H9 (cell line): ENCODE measurements around the gene NSMF. TPM values are rescaled to one million over a fixed set of nuclear protein-coding genes. Genes with fewer than 3 reads are reported as not detected.

ENCODE experiments used
- DNase-seq: peaks from one replicate; pipeline ENCODE4 v3.0.0-alpha.2; 2017
- H2AFZ ChIP-seq: one replicate; pipeline ENCODE4 v1.6.1; 2013; ENCODE audit warnings: mild to moderate bottlenecking, low read length, control low read depth, moderate library complexity
- H2AK5ac ChIP-seq: 2 replicates; pipeline ENCODE4 v1.6.1; 2013; ENCODE audit warnings: low read length, control low read depth, mixed read lengths; ENCODE audit not compliant: insufficient read length
- H2BK120ac ChIP-seq: one replicate; pipeline ENCODE4 v1.6.1; 2013; ENCODE audit warnings: low read depth, mild to moderate bottlenecking, low read length, control low read depth, inconsistent platforms; ENCODE audit not compliant: poor library complexity, severe bottlenecking
- H2BK12ac ChIP-seq: 2 replicates; pipeline ENCODE4 v1.6.1; 2013; ENCODE audit warnings: low read length, control low read depth, mixed read lengths, low read depth; ENCODE audit not compliant: insufficient read length
- H2BK15ac ChIP-seq: 2 replicates; pipeline ENCODE4 v1.6.1; 2013; ENCODE audit warnings: low read depth, low read length, control low read depth
- H2BK20ac ChIP-seq: one replicate; pipeline ENCODE4 v1.6.1; 2013; ENCODE audit warnings: low read depth, mild to moderate bottlenecking, low read length, control low read depth, inconsistent platforms; ENCODE audit not compliant: poor library complexity, severe bottlenecking
- H2BK5ac ChIP-seq: 2 replicates; pipeline ENCODE4 v1.6.1; 2013; ENCODE audit warnings: low read length, control low read depth, mixed read lengths; ENCODE audit not compliant: insufficient read length
- H3K14ac ChIP-seq: 2 replicates; pipeline ENCODE4 v1.6.1; 2013; ENCODE audit warnings: low read length, control low read depth; ENCODE audit not compliant: insufficient read depth
- H3K18ac ChIP-seq: 2 replicates; pipeline ENCODE4 v1.6.1; 2013; ENCODE audit warnings: low read depth, mild to moderate bottlenecking, mixed read lengths, low read length, control low read depth; ENCODE audit not compliant: insufficient read length
- H3K23ac ChIP-seq: 2 replicates; pipeline ENCODE4 v1.6.1; 2013; ENCODE audit warnings: low read length, control low read depth, mixed read lengths, low read depth; ENCODE audit not compliant: insufficient read length
- H3K23me2 ChIP-seq: 2 replicates; pipeline ENCODE4 v1.6.1; 2013; ENCODE audit warnings: low read depth, mild to moderate bottlenecking, mixed read lengths, low read length, control low read depth; ENCODE audit not compliant: insufficient read length, poor library complexity, severe bottlenecking
- H3K27ac ChIP-seq: 2 replicates; pipeline ENCODE4 v1.5.1; 2013; ENCODE audit warnings: low read length, control low read depth, mixed read lengths, low read depth; ENCODE audit not compliant: insufficient read length
- H3K27me3 ChIP-seq: 2 replicates; pipeline ENCODE4 v1.6.1; 2013; ENCODE audit warnings: low read length, control low read depth, inconsistent platforms; ENCODE audit not compliant: insufficient read depth
- H3K4ac ChIP-seq: 2 replicates; pipeline ENCODE4 v1.6.1; 2013; ENCODE audit warnings: low read depth, mild to moderate bottlenecking, control low read depth, inconsistent platforms, low read length, moderate library complexity
- H3K4me1 ChIP-seq: 2 replicates; pipeline ENCODE4 v1.6.1; 2013; ENCODE audit warnings: low read length, control low read depth, inconsistent platforms; ENCODE audit not compliant: insufficient read depth
- H3K4me2 ChIP-seq: 2 replicates; pipeline ENCODE4 v1.6.1; 2013; ENCODE audit warnings: low read length, control low read depth, mixed read lengths; ENCODE audit not compliant: insufficient read length, insufficient read depth
- H3K56ac ChIP-seq: 2 replicates; pipeline ENCODE4 v1.6.1; 2013; ENCODE audit warnings: low read depth, mild to moderate bottlenecking, mixed read lengths, low read length, control low read depth; ENCODE audit not compliant: insufficient read length
- H3K79me1 ChIP-seq: 2 replicates; pipeline ENCODE4 v1.6.1; 2013; ENCODE audit warnings: low read depth, mild to moderate bottlenecking, moderate library complexity, low read length, control low read depth, inconsistent platforms; ENCODE audit not compliant: insufficient read depth, poor library complexity, severe bottlenecking
- H3K79me2 ChIP-seq: 2 replicates; pipeline ENCODE4 v1.6.1; 2013; ENCODE audit warnings: low read length, control low read depth, inconsistent platforms; ENCODE audit not compliant: insufficient read depth
- H3K9ac ChIP-seq: 2 replicates; pipeline ENCODE4 v1.6.1; 2013; ENCODE audit warnings: low read length, control low read depth, mixed read lengths; ENCODE audit not compliant: insufficient read length; ENCODE audit errors: extremely low read depth
- H3K9me3 ChIP-seq: one replicate; pipeline ENCODE4 v1.6.1; 2013; ENCODE audit warnings: low read depth, low read length, inconsistent platforms; ENCODE audit not compliant: control insufficient read depth
- H3T11ph ChIP-seq: one replicate; pipeline ENCODE4 v1.6.1; 2013; ENCODE audit warnings: mild to moderate bottlenecking, low read length, control low read depth, inconsistent platforms
- H4K20me1 ChIP-seq: one replicate; pipeline ENCODE4 v1.6.1; 2013; ENCODE audit not compliant: control insufficient read depth, insufficient read length, insufficient read depth
- H4K5ac ChIP-seq: 2 replicates; pipeline ENCODE4 v1.6.1; 2013; ENCODE audit warnings: low read depth, mild to moderate bottlenecking, mixed read lengths, low read length, control low read depth; ENCODE audit not compliant: insufficient read length
- H4K8ac ChIP-seq: replicated peaks from 2 replicates; pipeline ENCODE4 v1.6.1; 2013; ENCODE audit warnings: low read length, control low read depth, mixed read lengths, low read depth; ENCODE audit not compliant: insufficient read length
- H4K91ac ChIP-seq: 2 replicates; pipeline ENCODE4 v1.6.1; 2013; ENCODE audit warnings: low read depth, mild to moderate bottlenecking, moderate library complexity, mixed read lengths, low read length, control low read depth; ENCODE audit not compliant: insufficient read length
- H3K27ac Mint-ChIP-seq, 3 experiments: 2 replicates in 2 of 3; 3 replicates in 1 of 3; pipeline ENCODE4 v1.8.0; 2020 to 2021; ENCODE audit warnings: mixed read lengths in 3 of 3, mild to moderate bottlenecking in 1 of 3, moderate library complexity in 1 of 3
- H3K27me3 Mint-ChIP-seq: 2 replicates; pipeline ENCODE4 v1.8.0; 2021; ENCODE audit warnings: low read depth, mild to moderate bottlenecking, moderate library complexity, mixed read lengths
- H3K36me3 Mint-ChIP-seq, 3 experiments: 2 replicates in 2 of 3; 3 replicates in 1 of 3; pipeline ENCODE4 v1.8.0; 2020 to 2021; ENCODE audit warnings: low read depth in 3 of 3, mixed read lengths in 3 of 3; ENCODE audit not compliant: insufficient read depth in 1 of 3
- H3K4me1 Mint-ChIP-seq, 2 experiments: 2 replicates each; pipeline ENCODE4 v1.8.0; 2020; ENCODE audit warnings: mixed read lengths in 2 of 2
- H3K4me3 Mint-ChIP-seq, 2 experiments: 2 replicates in 1 of 2; 3 replicates in 1 of 2; pipeline ENCODE4 v1.8.0; 2020 to 2021; ENCODE audit warnings: mild to moderate bottlenecking in 2 of 2, mixed read lengths in 2 of 2, moderate library complexity in 1 of 2
- H3K9me3 Mint-ChIP-seq, 2 experiments: 2 replicates in 1 of 2; 3 replicates in 1 of 2; pipeline ENCODE4 v1.8.0; 2020; ENCODE audit warnings: mild to moderate bottlenecking in 2 of 2, mixed read lengths in 2 of 2, moderate library complexity in 1 of 2
- CTCF ChIP-seq: fragments of 200-600 bp; sonication (generic); conservative IDR thresholded peaks from 3 replicates; pipeline ENCODE4 v1.8.0; 2021; ENCODE audit warnings: antibody characterized with exemption, mild to moderate bottlenecking
- WGBS: extraction: QIAGEN DNeasy Blood & Tissue Kit; methylation state at CpG from one replicate; pipeline ENCODE4 v1.1.7; 2013; ENCODE audit warnings: missing lambda C conversion rate, low lambda C conversion rate, mixed read lengths; ENCODE audit not compliant: insufficient read length; ENCODE audit errors: extremely low coverage; 5-methylcytosine and 5-hydroxymethylcytosine counted together
- total RNA-seq: library from RNA; stranded (reverse); gene quantifications from 2 replicates; pipeline ENCODE4 v1.2.1, GENCODE V29; 2021

The NSMF gene
- total RNA-seq, 1 experiment from 2014 or later = 46.3 TPM

GRCh38 chr9:137447722-137448601, 11.2 kb downstream of the NSMF start:
- Histone ChIP-seq H3K18ac (no peak overlapping the region), H3K23ac (no peak overlapping the region), H3K4me2 (no peak overlapping the region), H2BK15ac (no peak overlapping the region), H3K27me3 (no peaks in the 10 kb centered on the region), H3K23me2 (no peaks in the 10 kb centered on the region), H3T11ph (no peak overlapping the region), H3K14ac (no peak overlapping the region; the same call in 1 of the 2 replicates), H3K79me1 (no peaks in the 10 kb centered on the region), H3K9me3 (no peaks in the 10 kb centered on the region), H2BK20ac (no peak overlapping the region), H2AFZ (no peak overlapping the region), H2BK5ac (no peak overlapping the region), H4K5ac (no peak overlapping the region), H2BK12ac (no peak overlapping the region), H4K8ac (no peak overlapping the region), H3K79me2 (no peaks in the 10 kb centered on the region), H4K20me1 (peaks cover 3% of the 10 kb centered on the region), H3K4me1 (no peaks in the 10 kb centered on the region), H3K56ac (no peak overlapping the region), H2AK5ac (no peak overlapping the region), H2BK120ac (no peak overlapping the region), H4K91ac (no peak overlapping the region), H3K9ac (no peak overlapping the region), H3K4ac (no peak overlapping the region), H3K27ac (no peak overlapping the region)
- Mint-ChIP-seq H3K4me1 (peaks cover 5 to 12% of the 10 kb centered on the region in 2 experiments), H3K4me3 (no peak overlapping the region), H3K27me3 (peaks cover 11% of the 10 kb centered on the region), H3K36me3 (peaks cover 0 to 13% (median 0%) of the 10 kb centered on the region in 3 experiments; a peak in 4 of 7 replicates), H3K27ac (no peak overlapping the region), H3K9me3 (no peaks in the 10 kb centered on the region)
- TF ChIP-seq CTCF = no peak
- WGBS = no CpG with 5 or more reads among the region's 27 CpGs
- no peak for DNase-seq
